ENCODE results near the gene RPE65.

GRCh38 chr1:68449901-68450300 is at the start of gene RPE65:
- no peak for TF ChIP-seq CTCF (IDR thresholded peaks at IDR 0.05)
- TF ChIP-seq POLR2A (IDR thresholded peaks at IDR 0.05): no peak

All from right lobe of liver (tissue), 4 donors.